Upper lobe of left lung (tissue), 6 donors: ENCODE measurements around the gene CNOT9. TPM values are rescaled to one million over a fixed set of nuclear protein-coding genes. Genes with fewer than 3 reads are reported as not detected.

Experiments used
- ATAC-seq, 2 donors: fragments of 200-7000 bp; cut with Tn5 transposase; one replicate each; pipeline ENCODE4 v1.9.1; 2022; ENCODE audit warnings: mild to moderate bottlenecking in 2 of 2, moderate library complexity in 2 of 2; ENCODE audit not compliant: low FRiP score in 2 of 2
- DNase-seq, 2 donors: peaks; one replicate each; pipeline ENCODE4 v3.0.0-alpha.2; 2019 to 2020
- H3K27ac ChIP-seq, 4 donors: fragments of 200-600 bp; sonication (generic); one replicate each; pipeline ENCODE4 v1.5.1; 2016 to 2019
- H3K27me3 ChIP-seq, 4 donors: fragments of 200-600 bp; sonication (generic); one replicate each; pipeline ENCODE4 v1.5.1; 2017 to 2019
- H3K36me3 ChIP-seq, 4 donors: fragments of 200-600 bp; sonication (generic); one replicate each; pipeline ENCODE4 v1.5.1; 2016 to 2019
- H3K4me1 ChIP-seq, 4 donors: fragments of 200-600 bp; sonication (generic); one replicate each; pipeline ENCODE4 v1.5.1; 2018 to 2019
- H3K4me3 ChIP-seq, 4 donors: fragments of 200-600 bp; sonication (generic); one replicate each; pipeline ENCODE4 v1.5.1; 2017 to 2019; ENCODE audit warnings: mild to moderate bottlenecking in 2 of 4, moderate library complexity in 1 of 4
- H3K9me3 ChIP-seq, 4 donors: fragments of 200-600 bp; sonication (generic); one replicate each; pipeline ENCODE4 v1.5.1; 2018 to 2019
- CTCF ChIP-seq, 6 experiments: fragments of 450-650 bp in 4 of 6; fragments of 200-600 bp in 2 of 6; sonication (generic) in 2 of 6; IDR thresholded peaks; one replicate each; pipeline ENCODE4 v1.5.1; 2016 to 2019; ENCODE audit warnings: antibody characterized with exemption in 6 of 6
- EP300 ChIP-seq, 4 donors: sonication (generic); formaldehyde crosslinking; IDR thresholded peaks; one replicate each; pipeline ENCODE4 v1.5.1; 2017; ENCODE audit warnings: antibody characterized with exemption in 4 of 4, control low read depth in 2 of 4
- POLR2A ChIP-seq, 4 donors: fragments of 450-650 bp; IDR thresholded peaks; one replicate each; pipeline ENCODE4 v1.5.1; 2016 to 2017; ENCODE audit warnings: antibody characterized with exemption in 4 of 4, mild to moderate bottlenecking in 2 of 4
- POLR2AphosphoS5 ChIP-seq, 2 donors: sonication (generic); formaldehyde crosslinking; IDR thresholded peaks; one replicate each; pipeline ENCODE4 v1.5.1; 2017; ENCODE audit warnings: antibody characterized with exemption in 2 of 2
- WGBS, 2 donors: methylation state at CpG; one replicate each; pipeline ENCODE4 v1.1.5; 2017 to 2018; 5-methylcytosine and 5-hydroxymethylcytosine counted together
- total RNA-seq, 6 donors: library from RNA; depleted of rRNA in 4 of 6; stranded (reverse); fragments of >200 nt in 4 of 6; gene quantifications; one replicate each; pipeline versions ENCODE4 v1.1.0 to v1.2.1, GENCODE V29; 2016 to 2021
- donor health status: DM: no; HTN: no; CAD: no; lungs with moderate emphysema.
- donor health status: DM: no; HTN: yes; CAD: no; lungs with severe emphysema.

The CNOT9 gene
- total RNA-seq, 6 donors from 2014 or later = 24.2 to 51.3 (median 35.9) TPM

DNA sequence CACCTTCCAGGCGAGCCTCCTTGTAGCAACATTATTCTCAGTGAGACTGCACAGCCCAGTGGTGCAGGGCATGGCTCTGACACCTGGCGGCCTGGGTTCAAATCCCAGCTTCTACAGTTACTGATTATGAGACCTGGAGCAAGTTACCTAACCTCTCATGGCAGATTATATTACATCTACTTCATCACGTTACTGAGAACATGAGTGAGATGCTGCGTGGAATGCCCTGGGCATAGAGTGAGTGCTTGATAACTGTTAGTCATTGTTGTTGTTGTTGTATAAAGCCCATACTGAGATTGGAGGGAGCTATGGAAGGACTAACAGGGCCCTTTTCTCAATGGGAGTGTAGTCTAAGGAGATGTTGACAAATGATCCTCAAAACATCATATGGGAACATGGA, 57.7 kb downstream of the CNOT9 start:
- TF ChIP-seq EP300 (IDR thresholded peaks at IDR 0.05) = no peak
- TF ChIP-seq CTCF (IDR thresholded peaks at IDR 0.05) = no peak
- no peak for TF ChIP-seq POLR2AphosphoS5 (IDR thresholded peaks at IDR 0.05)
- no peak for TF ChIP-seq POLR2A (IDR thresholded peaks at IDR 0.05)
- no peaks in the 10 kb centered on the region for H3K36me3 ChIP-seq

GRCh38 chr2:218627939-218628338, 59.3 kb downstream of the CNOT9 start:
- DNase-seq (no peak), ATAC-seq (no peak)
- no peaks in the 10 kb centered on the region for H3K36me3 ChIP-seq
- no peak overlapping the region for H3K27ac ChIP-seq
- peaks cover 0 to 3% (median 1%) of the 10 kb centered on the region in 4 donors for H3K4me1 ChIP-seq
- TF ChIP-seq POLR2A (IDR thresholded peaks at IDR 0.05) (no peak), CTCF (IDR thresholded peaks at IDR 0.05) (no peak), EP300 (IDR thresholded peaks at IDR 0.05) (no peak), POLR2AphosphoS5 (IDR thresholded peaks at IDR 0.05) (no peak)
- 90 to 91% methylated on average over 4 of the region's 4 CpGs for WGBS, 2 donors
- no peaks in the 10 kb centered on the region for H3K27me3 ChIP-seq
- H3K4me3 ChIP-seq = no peak overlapping the region
- H3K9me3 ChIP-seq = no peaks in the 10 kb centered on the region

More for the DNA sequence above, 57.7 kb downstream of the CNOT9 start:
- Histone ChIP-seq H3K4me1 (peaks cover 0 to 6% (median 2%) of the 10 kb centered on the region in 4 donors), H3K27me3 (no peaks in the 10 kb centered on the region), H3K9me3 (no peaks in the 10 kb centered on the region), H3K4me3 (no peak overlapping the region), H3K27ac (no peak overlapping the region)
- 88 to 91% methylated on average over 4 of the region's 4 CpGs for WGBS, 2 donors
- ATAC-seq (no peak), DNase-seq (no peak)

DNA sequence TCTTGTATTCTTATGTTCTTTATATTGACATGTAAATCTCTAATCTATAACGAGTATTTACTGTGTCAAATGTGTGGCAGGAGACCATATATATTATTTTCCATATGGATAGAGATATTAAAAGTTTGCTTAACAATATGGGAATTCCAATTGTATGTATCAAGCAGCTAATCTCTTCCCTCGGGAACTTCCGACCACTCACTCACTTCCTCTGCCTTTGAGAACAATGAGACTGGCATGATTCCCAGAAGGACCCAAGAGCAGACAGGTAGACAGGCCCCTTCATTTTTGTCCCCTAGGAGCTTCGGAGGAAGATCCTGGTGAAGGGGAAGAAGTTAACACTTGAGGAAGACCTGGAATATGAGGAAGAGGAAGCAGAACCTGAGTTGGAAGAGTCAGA, 63.2 kb downstream of the CNOT9 start:
- Histone ChIP-seq H3K9me3 (no peaks in the 10 kb centered on the region), H3K27ac (no peak overlapping the region), H3K4me3 (no peak overlapping the region), H3K27me3 (no peaks in the 10 kb centered on the region), H3K36me3 (peaks cover 15 to 34% (median 27%) of the 10 kb centered on the region in 4 donors), H3K4me1 (no peaks in the 10 kb centered on the region)
- no peak for TF ChIP-seq POLR2A (IDR thresholded peaks at IDR 0.05)
- TF ChIP-seq POLR2AphosphoS5 (IDR thresholded peaks at IDR 0.05) = no peak
- TF ChIP-seq CTCF (IDR thresholded peaks at IDR 0.05) = no peak
- TF ChIP-seq EP300 (IDR thresholded peaks at IDR 0.05) = no peak
- ATAC-seq (no peak), DNase-seq (no peak)
- 57 to 61% methylated on average over 4 of the region's 4 CpGs for WGBS, 2 donors

DNA sequence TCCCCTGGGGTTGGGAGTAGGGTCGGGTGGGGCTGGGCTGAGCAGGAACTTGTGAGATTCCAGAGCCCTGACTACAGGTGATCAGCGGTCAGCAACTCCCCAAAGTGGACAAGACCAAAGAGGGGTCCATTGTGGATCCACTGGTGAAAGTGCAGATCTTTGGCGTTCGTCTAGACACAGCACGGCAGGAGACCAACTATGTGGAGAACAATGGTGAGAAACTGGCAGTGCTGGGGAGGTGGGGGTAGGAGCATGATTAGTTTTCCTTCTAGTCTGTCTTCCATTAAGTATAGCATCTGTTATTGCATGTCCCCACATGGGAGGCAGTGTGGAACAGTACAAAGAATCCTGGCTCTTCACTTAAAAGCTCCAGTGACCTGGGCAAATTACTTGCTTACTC, 67.1 kb downstream of the CNOT9 start:
- H3K4me1 ChIP-seq = no peaks in the 10 kb centered on the region
- no peak overlapping the region for H3K27ac ChIP-seq
- ATAC-seq = no peak
- no peak for DNase-seq
- 72 to 91% methylated on average over 2 to 5 of the region's 5 CpGs for WGBS, 2 donors
- no peak for TF ChIP-seq POLR2AphosphoS5 (IDR thresholded peaks at IDR 0.05)
- TF ChIP-seq CTCF (IDR thresholded peaks at IDR 0.05) = no peak
- no peak for TF ChIP-seq POLR2A (IDR thresholded peaks at IDR 0.05)
- no peak for TF ChIP-seq EP300 (IDR thresholded peaks at IDR 0.05)
- H3K9me3 ChIP-seq = no peaks in the 10 kb centered on the region
- no peak overlapping the region for H3K4me3 ChIP-seq
- peaks cover 37 to 73% (median 61%) of the 10 kb centered on the region in 4 donors for H3K36me3 ChIP-seq
- H3K27me3 ChIP-seq = no peaks in the 10 kb centered on the region

- Histone ChIP-seq H3K27me3 (no peaks in the 10 kb centered on the region), H3K27ac (no peak overlapping the region), H3K4me3 (no peak overlapping the region), H3K36me3 (peaks cover 39 to 96% (median 82%) of the 10 kb centered on the region in 4 donors), H3K4me1 (no peaks in the 10 kb centered on the region), H3K9me3 (no peaks in the 10 kb centered on the region)
- WGBS, 2 donors = 95 to 97% methylated on average over 16 to 18 of the region's 18 CpGs
- ATAC-seq (no peak), DNase-seq (peak in 1 of 2 donors; percentile 61)
- TF ChIP-seq EP300 (IDR thresholded peaks at IDR 0.05) = no peak
These were observed 69.7 kb downstream of the CNOT9 start for GRCh38 chr2:218638372-218638771.
